NT2/D1 (cell line): Measurements from ENCODE around the gene ADAMTSL1.

Experiments used
- SUZ12 ChIP-seq: IDR thresholded peaks from 2 replicates; pipeline ENCODE4 v1.6.1; 2011; ENCODE audit not compliant: insufficient read length, insufficient read depth; ENCODE audit errors: extremely low read depth
- YY1 ChIP-seq: IDR thresholded peaks from 2 replicates; pipeline ENCODE4 v1.6.1; 2011; ENCODE audit not compliant: insufficient read length, insufficient read depth
- ZNF274 ChIP-seq: IDR thresholded peaks from 2 replicates; pipeline ENCODE4 v1.6.1; 2011; ENCODE audit warnings: mild to moderate bottlenecking, low read depth, low read length

DNA sequence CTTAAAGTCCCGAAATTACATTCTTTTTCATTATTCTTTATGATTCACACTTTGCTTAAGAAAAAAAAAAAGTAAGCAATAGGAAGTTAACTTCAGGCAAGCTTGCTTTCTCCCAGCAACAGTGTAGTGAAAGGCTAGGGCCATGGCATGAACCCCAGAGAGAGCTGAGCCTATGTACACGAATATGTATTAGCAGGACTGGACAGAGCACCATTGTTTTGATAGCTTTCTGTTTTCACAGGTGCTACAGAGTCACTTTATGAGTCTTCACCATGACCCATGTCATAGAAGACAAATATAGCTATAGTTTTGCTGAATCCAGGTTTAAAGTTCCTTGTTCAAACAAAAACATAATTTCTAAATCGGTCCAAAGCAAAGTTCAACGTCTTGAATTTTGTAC, 199.2 kb downstream of the ADAMTSL1 start:
- TF ChIP-seq ZNF274, result no peak
- TF ChIP-seq SUZ12, result no peak
- TF ChIP-seq YY1, result no peak
